ENCODE data around the gene FGF1. TPM values are rescaled to one million over a fixed set of nuclear protein-coding genes. Genes with fewer than 3 reads are reported as not detected.

FGF1 gene
- total and polyA plus RNA-seq, 10 donors = 0.32 to 12.9 (median 2.6) TPM

- no peak for DNase-seq
- Histone ChIP-seq H3K9me3 (no peaks in the 10 kb centered on the region), H3K27me3 (replicated peaks in 1 of 7) (peaks cover 0 to 20% (median 0%) of the 10 kb centered on the region in 7 donors), H3K4me3 (no peak overlapping the region), H3K36me3 (no peaks in the 10 kb centered on the region), H3K4me1 (peaks cover 0 to 6% (median 0%) of the 10 kb centered on the region in 6 donors), H3K27ac (no peak overlapping the region)
- intact Hi-C loops (cut with DNase I; ENCODE audit: low total_unique reads) = no loop called here
- WGBS, 5 donors = 49 to 94% (median 79%) methylated on average over 2 of the region's 2 CpGs
- TF ChIP-seq POLR2A (IDR thresholded peaks at IDR 0.05) (no peak), POLR2AphosphoS5 (IDR thresholded peaks at IDR 0.05) (no peak)
- TF ChIP-seq, protein P1, sequence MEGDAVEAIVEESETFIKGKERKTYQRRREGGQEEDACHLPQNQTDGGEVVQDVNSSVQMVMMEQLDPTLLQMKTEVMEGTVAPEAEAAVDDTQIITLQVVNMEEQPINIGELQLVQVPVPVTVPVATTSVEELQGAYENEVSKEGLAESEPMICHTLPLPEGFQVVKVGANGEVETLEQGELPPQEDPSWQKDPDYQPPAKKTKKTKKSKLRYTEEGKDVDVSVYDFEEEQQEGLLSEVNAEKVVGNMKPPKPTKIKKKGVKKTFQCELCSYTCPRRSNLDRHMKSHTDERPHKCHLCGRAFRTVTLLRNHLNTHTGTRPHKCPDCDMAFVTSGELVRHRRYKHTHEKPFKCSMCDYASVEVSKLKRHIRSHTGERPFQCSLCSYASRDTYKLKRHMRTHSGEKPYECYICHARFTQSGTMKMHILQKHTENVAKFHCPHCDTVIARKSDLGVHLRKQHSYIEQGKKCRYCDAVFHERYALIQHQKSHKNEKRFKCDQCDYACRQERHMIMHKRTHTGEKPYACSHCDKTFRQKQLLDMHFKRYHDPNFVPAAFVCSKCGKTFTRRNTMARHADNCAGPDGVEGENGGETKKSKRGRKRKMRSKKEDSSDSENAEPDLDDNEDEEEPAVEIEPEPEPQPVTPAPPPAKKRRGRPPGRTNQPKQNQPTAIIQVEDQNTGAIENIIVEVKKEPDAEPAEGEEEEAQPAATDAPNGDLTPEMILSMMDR (IDR thresholded peaks at IDR 0.05 in 8 of 11, conservative IDR thresholded peaks at IDR 0.05 in 3 of 11) = no peak
These were observed 48.0 kb downstream of the FGF1 start for GRCh38 chr5:142637871-142638270.

DNA sequence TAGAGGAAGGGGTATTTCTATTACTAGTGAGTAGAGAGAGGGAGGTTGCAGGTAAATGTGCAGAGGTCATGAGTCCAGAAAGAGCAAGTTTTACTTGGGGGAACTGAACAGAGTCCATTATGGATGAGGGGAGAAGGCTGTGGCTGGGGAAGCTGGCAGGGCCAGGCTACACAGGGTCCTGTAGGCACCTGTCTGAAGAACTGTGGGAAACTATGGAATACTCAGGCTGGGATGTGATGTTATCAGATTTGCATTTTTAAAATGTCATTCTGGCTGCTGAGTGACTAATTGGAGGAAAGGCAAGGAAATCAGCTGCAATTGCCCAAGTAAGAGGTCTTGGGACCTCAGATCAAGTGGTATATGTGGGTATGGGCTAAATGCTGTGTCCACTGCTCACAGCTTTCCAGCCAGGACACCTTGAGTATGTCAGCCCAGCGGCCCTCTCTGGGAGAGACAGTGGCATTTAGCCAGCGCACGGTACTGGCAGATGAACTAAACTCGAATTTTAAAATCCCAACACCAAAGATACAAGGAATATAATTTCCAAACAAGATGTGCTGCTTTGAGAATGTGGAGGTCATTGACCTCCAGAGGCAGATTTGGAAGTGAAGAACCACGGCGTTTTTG is 49.1 kb downstream of the FGF1 start:
- no peak overlapping the region for H3K4me3 ChIP-seq
- H3K9me3 ChIP-seq = no peaks in the 10 kb centered on the region
- intact Hi-C loops (cut with DNase I; ENCODE audit: low total_unique reads) = no loop called here
- H3K27ac ChIP-seq = no peak overlapping the region
- no peak for TF ChIP-seq POLR2AphosphoS5 (IDR thresholded peaks at IDR 0.05)
- TF ChIP-seq POLR2A (IDR thresholded peaks at IDR 0.05) = no peak
- TF ChIP-seq, protein P1 (IDR thresholded peaks at IDR 0.05 in 8 of 11, conservative IDR thresholded peaks at IDR 0.05 in 3 of 11) = no peak
- H3K27me3 ChIP-seq (replicated peaks in 1 of 7) = peaks cover 0 to 22% (median 0%) of the 10 kb centered on the region in 7 donors
- no peak for DNase-seq
- 91 to 96% (median 93%) methylated on average over 6 of the region's 6 CpGs for WGBS, 5 donors
- peaks cover 0 to 6% (median 0%) of the 10 kb centered on the region in 6 donors for H3K4me1 ChIP-seq
- H3K36me3 ChIP-seq = no peaks in the 10 kb centered on the region

DNA sequence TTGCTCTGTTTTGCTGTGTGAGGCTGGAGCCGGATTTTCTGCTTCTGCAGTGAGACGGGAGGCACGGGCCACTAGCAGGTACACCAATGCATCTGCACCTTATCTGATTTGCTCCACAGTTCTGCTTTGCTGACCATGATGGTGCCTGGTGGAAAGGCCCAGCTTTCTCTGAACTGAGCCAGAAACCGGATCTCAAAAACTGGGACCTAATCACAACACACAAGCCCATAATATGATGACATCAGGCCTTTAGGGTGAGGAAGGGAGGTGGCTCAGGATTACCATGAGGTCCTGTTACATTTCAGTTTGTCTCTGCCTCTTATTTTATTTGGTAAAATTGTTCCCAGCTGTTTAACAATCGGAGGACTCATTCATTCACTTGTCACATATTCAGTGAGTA is 49.8 kb downstream of the FGF1 start:
- H3K4me1 ChIP-seq = peaks cover 0 to 10% (median 5%) of the 10 kb centered on the region in 6 donors
- no peak overlapping the region for H3K27ac ChIP-seq
- no peaks in the 10 kb centered on the region for H3K36me3 ChIP-seq
- H3K27me3 ChIP-seq (replicated peaks in 1 of 7) = peaks cover 0 to 22% (median 0%) of the 10 kb centered on the region in 7 donors
- no peaks in the 10 kb centered on the region for H3K9me3 ChIP-seq
- intact Hi-C loops (cut with DNase I; ENCODE audit: low total_unique reads) = no loop called here
- DNase-seq = no peak
- no peak for TF ChIP-seq POLR2A (IDR thresholded peaks at IDR 0.05)
- no peak for TF ChIP-seq POLR2AphosphoS5 (IDR thresholded peaks at IDR 0.05)
- TF ChIP-seq, protein P1 (IDR thresholded peaks at IDR 0.05 in 8 of 11, conservative IDR thresholded peaks at IDR 0.05 in 3 of 11) = no peak
- H3K4me3 ChIP-seq = no peak overlapping the region
- WGBS, 5 donors = 87 to 95% (median 91%) methylated on average over 5 of the region's 5 CpGs

DNA sequence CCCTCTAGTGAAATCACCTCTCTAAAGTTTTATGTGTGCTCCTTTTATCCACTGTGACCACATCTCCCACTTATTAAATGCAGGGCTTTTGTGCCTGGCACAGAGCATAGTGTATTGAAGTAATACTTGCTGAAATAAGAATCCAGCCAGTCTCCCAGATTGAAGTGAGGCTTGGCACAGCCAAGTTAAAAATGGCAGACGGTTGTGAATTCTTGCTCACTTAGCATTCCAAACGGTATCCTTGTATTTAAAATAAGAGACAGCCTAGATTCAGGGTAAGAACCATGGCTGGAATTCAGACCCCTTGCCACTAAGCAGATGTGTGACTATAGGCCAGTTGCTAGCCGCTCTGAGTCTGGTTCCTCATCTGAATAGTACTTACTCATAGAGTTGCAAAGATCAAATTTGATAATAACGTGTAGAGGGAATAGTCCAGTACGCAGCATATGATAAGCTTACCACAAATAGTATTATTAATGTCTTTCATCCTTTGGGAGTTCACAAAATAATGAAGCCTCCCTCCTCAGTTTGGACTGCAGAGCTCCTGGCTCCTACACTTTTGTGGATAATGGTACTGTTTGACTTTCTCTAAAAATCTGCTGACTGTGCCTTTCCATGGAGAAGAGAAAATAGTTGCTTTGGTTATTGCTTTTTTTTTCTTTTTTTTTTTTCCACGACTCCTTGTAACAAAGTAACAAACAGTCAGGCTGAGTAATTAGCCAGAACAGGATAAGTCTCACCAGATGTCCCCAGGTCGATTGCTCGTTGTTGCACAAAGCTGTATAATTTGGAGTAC is 51.5 kb downstream of the FGF1 start:
- Histone ChIP-seq H3K36me3 (no peaks in the 10 kb centered on the region), H3K27ac (no peak overlapping the region), H3K4me1 (peaks cover 0 to 16% (median 9%) of the 10 kb centered on the region in 6 donors), H3K27me3 (replicated peaks in 1 of 7) (peaks cover 0 to 22% (median 0%) of the 10 kb centered on the region in 7 donors), H3K4me3 (no peak overlapping the region), H3K9me3 (no peaks in the 10 kb centered on the region)
- WGBS, 5 donors = 79 to 84% (median 81%) methylated on average over 8 of the region's 8 CpGs
- no peak for DNase-seq
- no peak for TF ChIP-seq POLR2AphosphoS5 (IDR thresholded peaks at IDR 0.05)
- TF ChIP-seq, protein P1 (IDR thresholded peaks at IDR 0.05 in 8 of 11, conservative IDR thresholded peaks at IDR 0.05 in 3 of 11) = no peak
- TF ChIP-seq POLR2A (IDR thresholded peaks at IDR 0.05) = no peak
- intact Hi-C loops (cut with DNase I; ENCODE audit: low total_unique reads) = no loop called here
